ENCODE results near the gene TSC22D1.

TSC22D1 gene

DNA sequence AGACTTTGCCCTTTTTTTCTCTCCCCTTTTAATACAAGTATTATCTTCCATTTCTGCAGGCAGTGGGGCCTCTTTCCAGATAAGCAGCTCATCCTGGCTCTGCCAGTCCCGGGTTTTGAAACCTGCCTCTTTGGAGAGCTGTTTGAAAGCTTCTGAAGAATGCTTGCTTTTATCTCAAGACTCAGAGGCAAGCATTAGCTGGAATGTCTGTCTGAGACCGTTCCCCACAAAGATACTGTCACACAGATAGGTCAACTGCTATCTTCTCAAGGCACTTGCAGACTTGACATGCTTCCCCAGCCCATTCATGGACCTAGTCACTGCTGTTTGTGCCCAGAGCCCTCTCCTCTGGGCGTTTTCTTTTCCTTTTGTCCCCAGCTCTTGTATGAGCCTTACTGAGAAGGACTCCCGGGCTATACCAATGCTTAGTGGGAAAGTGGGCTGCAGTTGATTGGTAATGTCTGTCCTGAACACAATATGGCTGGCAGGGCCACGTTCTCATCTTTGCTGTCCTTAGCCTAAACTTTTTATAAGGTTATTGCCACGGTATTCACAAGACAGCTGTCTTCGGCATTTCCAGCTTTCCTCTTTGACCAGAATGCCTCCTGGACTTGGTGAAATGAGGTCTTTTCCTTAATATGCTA lies 189.1 kb downstream of the TSC22D1 start:
- Mint-ChIP-seq H3K4me3 (no peak overlapping the region), H3K9me3 (no peaks in the 10 kb centered on the region), H3K36me3 (ENCODE audit: low read depth) (peaks cover 16% of the 10 kb centered on the region), H3K27me3 (ENCODE audit: low read depth) (no peaks in the 10 kb centered on the region), H3K4me1 (peaks cover 38% of the 10 kb centered on the region), H3K27ac (no peak overlapping the region)
- no peak for TF ChIP-seq CTCF (IDR thresholded peaks at IDR 0.05; ENCODE audit: unreplicated experiment in 3 of 3)

- Mint-ChIP-seq H3K4me3 (no peak overlapping the region), H3K27ac (no peak overlapping the region), H3K4me1 (peaks cover 35% of the 10 kb centered on the region), H3K9me3 (no peaks in the 10 kb centered on the region), H3K36me3 (ENCODE audit: low read depth) (peaks cover 22% of the 10 kb centered on the region), H3K27me3 (ENCODE audit: low read depth) (no peaks in the 10 kb centered on the region)
- TF ChIP-seq CTCF (IDR thresholded peaks at IDR 0.05; ENCODE audit: unreplicated experiment in 3 of 3): no peak
These were observed 190.3 kb downstream of the TSC22D1 start for GRCh38 chr13:44385847-44386246.

DNA sequence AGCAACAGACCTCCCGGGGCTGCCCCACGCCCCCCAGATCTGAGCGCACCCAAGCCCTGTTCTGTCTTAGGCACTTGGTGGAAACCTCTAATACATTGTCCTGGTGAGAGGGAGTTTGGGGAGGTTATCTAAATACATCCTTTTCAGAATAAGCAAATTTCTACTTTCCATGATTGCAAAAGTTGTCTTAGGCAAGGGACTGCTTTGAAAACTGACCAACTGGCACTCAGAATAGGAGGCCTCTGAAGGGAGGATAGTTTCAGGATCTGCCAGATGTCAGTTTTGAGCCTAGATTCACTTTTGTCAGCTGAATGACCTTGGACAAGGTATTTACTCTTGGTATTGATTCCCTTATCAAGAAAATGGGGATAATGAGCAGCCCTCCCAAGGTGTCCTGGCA lies 190.7 kb downstream of the TSC22D1 start:
- no peak overlapping the region for H3K27ac Mint-ChIP-seq
- H3K4me1 Mint-ChIP-seq: peaks cover 31% of the 10 kb centered on the region
- H3K27me3 Mint-ChIP-seq (ENCODE audit: low read depth): no peaks in the 10 kb centered on the region
- no peaks in the 10 kb centered on the region for H3K9me3 Mint-ChIP-seq
- no peak overlapping the region for H3K4me3 Mint-ChIP-seq
- TF ChIP-seq CTCF (IDR thresholded peaks at IDR 0.05; ENCODE audit: unreplicated experiment in 3 of 3): no peak
- H3K36me3 Mint-ChIP-seq (ENCODE audit: low read depth): peaks cover 24% of the 10 kb centered on the region

DNA sequence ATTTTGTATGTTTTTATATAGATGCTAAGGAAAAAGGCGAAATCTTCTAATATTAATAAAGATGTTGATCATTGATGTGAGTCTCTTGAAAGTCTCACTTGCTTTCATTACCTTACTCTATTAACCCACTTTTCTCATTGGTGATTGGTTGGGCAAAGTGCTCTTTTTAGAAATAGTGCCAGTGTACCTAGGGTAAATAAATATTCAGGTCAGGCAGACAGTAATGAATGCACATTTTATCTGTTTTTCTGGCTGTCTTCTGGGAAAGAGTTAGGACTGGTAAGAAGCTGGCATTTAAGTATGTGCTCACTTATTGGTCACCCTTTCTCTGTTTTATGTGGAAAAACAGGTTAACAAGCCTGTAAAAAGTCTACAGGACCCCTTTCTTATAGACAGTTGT lies 191.4 kb downstream of the TSC22D1 start:
- TF ChIP-seq CTCF (IDR thresholded peaks at IDR 0.05; ENCODE audit: unreplicated experiment in 3 of 3): no peak
- Mint-ChIP-seq H3K4me1 (peaks cover 29% of the 10 kb centered on the region), H3K9me3 (no peaks in the 10 kb centered on the region), H3K4me3 (no peak overlapping the region), H3K27me3 (ENCODE audit: low read depth) (no peaks in the 10 kb centered on the region), H3K27ac (no peak overlapping the region), H3K36me3 (ENCODE audit: low read depth) (peaks cover 24% of the 10 kb centered on the region)

GRCh38 chr13:44383945-44384344 lies 192.2 kb downstream of the TSC22D1 start:
- Mint-ChIP-seq H3K4me1 (peaks cover 27% of the 10 kb centered on the region), H3K9me3 (no peaks in the 10 kb centered on the region), H3K36me3 (ENCODE audit: low read depth) (peaks cover 24% of the 10 kb centered on the region), H3K4me3 (no peak overlapping the region), H3K27ac (no peak overlapping the region), H3K27me3 (ENCODE audit: low read depth) (no peaks in the 10 kb centered on the region)
- no peak for TF ChIP-seq CTCF (IDR thresholded peaks at IDR 0.05; ENCODE audit: unreplicated experiment in 3 of 3)

GRCh38 chr13:44382635-44383145 lies 193.4 kb downstream of the TSC22D1 start:
- H3K4me1 Mint-ChIP-seq: peaks cover 16% of the 10 kb centered on the region
- no peak for TF ChIP-seq CTCF (IDR thresholded peaks at IDR 0.05; ENCODE audit: unreplicated experiment in 3 of 3)
- H3K9me3 Mint-ChIP-seq: no peaks in the 10 kb centered on the region
- H3K27me3 Mint-ChIP-seq (ENCODE audit: low read depth): no peaks in the 10 kb centered on the region
- no peak overlapping the region for H3K27ac Mint-ChIP-seq
- no peak overlapping the region for H3K4me3 Mint-ChIP-seq
- peaks cover 18% of the 10 kb centered on the region for H3K36me3 Mint-ChIP-seq (ENCODE audit: low read depth)

Data from nephron (organoid).